ENCODE data around the gene OSBPL10.

GRCh38 chr3:31847760-31848159 is 133.3 kb downstream of the OSBPL10 start:
- TF ChIP-seq EZH2 (IDR thresholded peaks at IDR 0.05; ENCODE audit: insufficient read depth, poor library complexity, severe bottlenecking), result no peak
- TF ChIP-seq EZH2phosphoT487 (IDR thresholded peaks at IDR 0.05; ENCODE audit: insufficient read depth, low read depth), result no peak

All from GM23248 (cell line).